ENCODE data around the gene MINDY3.

DNA sequence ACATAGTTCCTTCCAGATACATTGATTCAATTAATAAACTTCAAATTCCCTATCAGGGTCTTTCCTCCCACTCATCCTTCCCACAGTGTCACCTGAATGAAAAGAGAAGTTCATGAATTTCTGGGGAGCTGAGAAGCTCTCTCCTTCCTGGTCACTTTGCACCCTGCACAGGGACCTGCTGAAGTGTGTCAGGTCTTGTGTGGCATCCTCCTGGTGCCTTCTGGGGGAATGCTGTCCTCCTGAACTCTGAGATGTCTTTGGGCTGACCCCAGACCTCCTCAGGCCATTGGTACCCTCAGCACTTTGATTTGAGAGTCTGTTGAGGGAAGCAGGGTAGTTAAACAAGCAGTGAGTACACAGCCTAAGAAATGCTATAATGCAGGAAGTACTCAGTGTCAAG lies 101.0 kb downstream of the MINDY3 start:
- TF ChIP-seq YY1 (IDR thresholded peaks at IDR 0.05; ENCODE audit: insufficient read depth, insufficient read length) (no peak), SUZ12 (IDR thresholded peaks at IDR 0.05; ENCODE audit: extremely low read depth, insufficient read depth, insufficient read length) (no peak)
